Activated CD4-positive, alpha-beta memory T cell treated with anti-CD3 and anti-CD28 coated beads for 36 hours (primary cell): ENCODE results near the gene GPR137B. TPM values are rescaled to one million over a fixed set of nuclear protein-coding genes. Genes with fewer than 3 reads are reported as not detected.

Experiments used
- CTCF ChIA-PET: fragments of 350-600 bp; sonication (Branson Sonifier 250); formaldehyde crosslinking; loops from one replicate; lab custom pipeline; 2021; ENCODE audit warnings: antibody characterized with exemption, inconsistent platforms; lab: Charles Lee
- POLR2A ChIA-PET: fragments of 350-600 bp; sonication (Branson Sonifier 250); formaldehyde crosslinking; loops from one replicate; lab custom pipeline; 2021; ENCODE audit warnings: antibody characterized with exemption; lab: Charles Lee
- DNase-seq: peaks from one replicate; pipeline ENCODE4 v3.0.0-alpha.2; 2020
- H3K27ac Mint-ChIP-seq: one replicate; pipeline ENCODE4 v1.8.0; 2021; ENCODE audit warnings: mixed read lengths
- H3K27me3 Mint-ChIP-seq: one replicate; pipeline ENCODE4 v1.8.0; 2021; ENCODE audit warnings: mixed read lengths
- H3K36me3 Mint-ChIP-seq: one replicate; pipeline ENCODE4 v1.8.0; 2021; ENCODE audit warnings: mixed read lengths
- H3K4me1 Mint-ChIP-seq: one replicate; pipeline ENCODE4 v1.8.0; 2021; ENCODE audit warnings: low read depth, mixed read lengths
- H3K4me3 Mint-ChIP-seq: one replicate; pipeline ENCODE4 v1.8.0; 2021; ENCODE audit warnings: mild to moderate bottlenecking, mixed read lengths
- H3K9me3 Mint-ChIP-seq: one replicate; pipeline ENCODE4 v1.8.0; 2021; ENCODE audit warnings: mixed read lengths
- intact Hi-C: fragments of 100-400 bp; cut with micrococcal nuclease; formaldehyde crosslinking; loops from one replicate; pipeline ENCODE4 v1.15.1; 2023
- total RNA-seq, 2 experiments: library from RNA; stranded (reverse); gene quantifications; one replicate each; pipeline ENCODE4 v1.2.3, GENCODE V29; 2021

GPR137B gene
- total RNA-seq, 2 experiments from 2014 or later, result 5.6 TPM

DNA sequence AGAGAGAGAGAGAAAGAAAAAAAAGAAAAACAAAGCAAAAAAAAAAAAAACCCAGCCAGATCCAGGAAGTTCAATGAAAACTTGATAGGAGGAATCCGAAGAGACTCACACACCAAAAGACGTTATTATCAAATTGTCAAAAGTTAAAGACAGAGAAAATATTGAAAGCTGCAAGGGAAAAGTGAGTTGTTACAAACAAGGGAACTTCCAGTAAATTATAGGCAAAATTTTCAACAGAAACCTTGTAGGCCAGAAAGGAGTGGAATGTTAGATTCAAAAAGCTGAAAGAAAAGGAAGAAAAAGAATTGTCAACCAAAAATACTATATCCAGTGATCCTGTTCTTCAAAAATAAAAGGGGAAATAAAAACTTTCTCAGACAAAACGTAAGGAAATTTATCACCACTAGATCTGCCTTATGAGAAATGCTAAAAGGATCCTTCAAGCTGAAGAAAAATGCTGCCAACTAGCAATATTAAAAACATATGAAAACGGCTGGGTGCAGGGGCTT, 115.8 kb downstream of the GPR137B start:
- H3K27ac Mint-ChIP-seq, result no peak overlapping the region
- CTCF ChIA-PET, result interaction anchor here (0.5 kb wide), 1 partner anchor 50 kb away, joined by 3 read pairs; no protein-coding TSS in a partner anchor
- H3K4me3 Mint-ChIP-seq, result no peak overlapping the region
- no peak for DNase-seq
- H3K9me3 Mint-ChIP-seq, result peaks cover 50% of the 10 kb centered on the region
- peaks cover 15% of the 10 kb centered on the region for H3K4me1 Mint-ChIP-seq
- H3K36me3 Mint-ChIP-seq, result peaks cover 52% of the 10 kb centered on the region
- H3K27me3 Mint-ChIP-seq, result no peaks in the 10 kb centered on the region
- POLR2A ChIA-PET, result no interaction called here
- intact Hi-C loops, result no loop called here

Other genes starting within 250 kb of the GPR137B start
- gene NID1, start 77.4 kb upstream of the GPR137B start, total RNA-seq, result under 1 TPM; 0.05 to 0.07 TPM
- gene ERO1B, start 139.4 kb downstream of the GPR137B start, total RNA-seq, result 1 to 10 TPM; 2.7 to 2.9 TPM